ENCODE results near the gene TMPRSS12.

Gene TMPRSS12

DNA sequence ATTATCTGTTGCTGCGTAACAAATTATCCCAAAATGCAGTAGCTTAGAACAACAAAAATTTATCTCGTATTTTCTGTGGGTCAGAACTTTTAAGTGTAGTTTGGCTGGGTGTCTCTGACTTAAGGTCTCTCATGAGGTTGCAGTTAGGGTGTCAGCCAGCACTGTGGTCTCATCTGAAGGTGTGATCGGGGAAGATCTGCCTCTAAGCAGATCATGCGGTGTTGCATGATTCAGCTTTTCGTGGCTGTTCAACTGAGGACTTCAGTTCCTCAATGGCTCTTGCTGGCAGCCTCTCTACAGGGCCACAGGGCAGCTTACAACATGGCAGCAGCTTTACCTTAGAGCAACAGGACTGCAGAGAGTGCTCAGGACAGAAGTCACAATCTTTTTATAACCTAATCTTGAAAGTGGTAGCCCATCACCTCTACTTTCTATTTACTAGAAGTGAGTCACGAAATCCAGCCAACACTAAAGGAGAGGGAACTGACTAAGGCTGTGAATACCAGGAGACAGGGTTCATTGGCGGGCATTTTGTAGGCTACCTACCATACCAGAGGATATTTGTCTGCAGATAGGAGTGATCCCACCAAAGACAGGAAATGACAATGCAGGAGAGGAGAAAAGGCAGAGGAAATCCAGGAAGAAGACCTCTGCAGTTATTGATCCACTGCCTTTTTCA, 1.8 kb upstream of the TMPRSS12 start:
- Histone ChIP-seq H3F3A (ENCODE audit: control insufficient read depth, insufficient read depth) (no peaks in the 10 kb centered on the region), H3K9me3 (ENCODE audit: control insufficient read depth, insufficient read depth, low read length) (no peaks in the 10 kb centered on the region), H3K27me3 (ENCODE audit: control insufficient read depth, low read length) (peaks cover 24% of the 10 kb centered on the region), H3K9me2 (replicated peaks; ENCODE audit: control insufficient read depth, low read length) (no peaks in the 10 kb centered on the region), H3K27ac (ENCODE audit: low read depth, low read length) (no peak overlapping the region), H3K79me2 (ENCODE audit: control insufficient read depth, low read length) (no peaks in the 10 kb centered on the region), H4K20me1 (ENCODE audit: control insufficient read depth, insufficient read depth, low read depth, low read length) (no peaks in the 10 kb centered on the region), H3K4me2 (ENCODE audit: low read length) (no peak overlapping the region), H3K4me1 (ENCODE audit: control insufficient read depth, low read length) (no peaks in the 10 kb centered on the region), H3K36me3 (ENCODE audit: control insufficient read depth, low read length) (no peaks in the 10 kb centered on the region), H3K4me3 (ENCODE audit: low read length) (no peak overlapping the region)
- TF ChIP-seq, protein P1, sequence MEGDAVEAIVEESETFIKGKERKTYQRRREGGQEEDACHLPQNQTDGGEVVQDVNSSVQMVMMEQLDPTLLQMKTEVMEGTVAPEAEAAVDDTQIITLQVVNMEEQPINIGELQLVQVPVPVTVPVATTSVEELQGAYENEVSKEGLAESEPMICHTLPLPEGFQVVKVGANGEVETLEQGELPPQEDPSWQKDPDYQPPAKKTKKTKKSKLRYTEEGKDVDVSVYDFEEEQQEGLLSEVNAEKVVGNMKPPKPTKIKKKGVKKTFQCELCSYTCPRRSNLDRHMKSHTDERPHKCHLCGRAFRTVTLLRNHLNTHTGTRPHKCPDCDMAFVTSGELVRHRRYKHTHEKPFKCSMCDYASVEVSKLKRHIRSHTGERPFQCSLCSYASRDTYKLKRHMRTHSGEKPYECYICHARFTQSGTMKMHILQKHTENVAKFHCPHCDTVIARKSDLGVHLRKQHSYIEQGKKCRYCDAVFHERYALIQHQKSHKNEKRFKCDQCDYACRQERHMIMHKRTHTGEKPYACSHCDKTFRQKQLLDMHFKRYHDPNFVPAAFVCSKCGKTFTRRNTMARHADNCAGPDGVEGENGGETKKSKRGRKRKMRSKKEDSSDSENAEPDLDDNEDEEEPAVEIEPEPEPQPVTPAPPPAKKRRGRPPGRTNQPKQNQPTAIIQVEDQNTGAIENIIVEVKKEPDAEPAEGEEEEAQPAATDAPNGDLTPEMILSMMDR (IDR thresholded peaks at IDR 0.05; ENCODE audit: low read depth, low read length, poor library complexity, severe bottlenecking): no peak
- TF ChIP-seq EZH2phosphoT487 (IDR thresholded peaks at IDR 0.05; ENCODE audit: borderline replicate concordance, low read length): no peak

DNA sequence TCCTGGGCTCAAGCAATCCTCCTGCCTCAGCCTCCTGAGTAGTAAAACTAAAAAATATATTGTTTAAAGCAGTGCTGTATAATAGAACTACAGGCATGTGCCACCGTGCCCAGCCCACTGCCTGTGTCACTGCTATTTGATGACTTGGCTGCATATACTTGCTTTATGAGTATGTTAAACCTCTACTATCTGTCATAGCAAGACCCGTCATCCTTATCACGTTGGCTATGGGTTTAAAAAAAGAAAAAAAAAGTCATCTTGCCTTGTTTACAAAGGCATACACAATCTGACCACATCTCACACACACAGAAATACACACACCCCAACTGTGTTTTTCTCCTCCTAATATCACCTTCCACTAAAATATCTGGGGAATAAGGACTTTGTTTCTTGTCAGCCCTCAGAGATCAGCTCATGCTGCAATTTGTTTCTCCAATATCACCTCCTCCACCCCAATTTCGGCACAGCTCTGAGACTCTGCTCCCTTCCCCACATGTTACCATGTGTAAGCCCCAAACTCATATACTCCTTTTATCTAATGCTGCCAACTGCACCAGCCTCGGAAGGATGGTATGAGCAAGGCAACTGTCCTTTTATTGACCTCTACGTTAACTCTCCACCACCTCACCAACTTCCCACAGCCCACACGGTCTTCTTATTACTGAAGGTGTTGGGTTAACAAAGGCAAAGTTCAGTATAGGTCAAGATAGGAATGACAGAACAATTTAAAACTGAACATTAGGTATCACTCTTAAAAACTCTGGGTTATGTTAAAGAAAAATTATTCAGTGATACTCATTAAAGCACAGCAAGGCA, 802 bp upstream of the TMPRSS12 start:
- H3K9me2 ChIP-seq (replicated peaks; ENCODE audit: control insufficient read depth, low read length): no peaks in the 10 kb centered on the region
- TF ChIP-seq, protein P1 (IDR thresholded peaks at IDR 0.05; ENCODE audit: low read depth, low read length, poor library complexity, severe bottlenecking): no peak
- TF ChIP-seq EZH2phosphoT487 (IDR thresholded peaks at IDR 0.05; ENCODE audit: borderline replicate concordance, low read length): no peak
- H3K27ac ChIP-seq (ENCODE audit: low read depth, low read length): no peak overlapping the region
- H3K4me2 ChIP-seq (ENCODE audit: low read length): no peak overlapping the region
- no peaks in the 10 kb centered on the region for H3K79me2 ChIP-seq (ENCODE audit: control insufficient read depth, low read length)
- H4K20me1 ChIP-seq (ENCODE audit: control insufficient read depth, insufficient read depth, low read depth, low read length): no peaks in the 10 kb centered on the region
- H3F3A ChIP-seq (ENCODE audit: control insufficient read depth, insufficient read depth): no peaks in the 10 kb centered on the region
- H3K36me3 ChIP-seq (ENCODE audit: control insufficient read depth, low read length): no peaks in the 10 kb centered on the region
- H3K4me3 ChIP-seq (ENCODE audit: low read length): no peak overlapping the region
- H3K4me1 ChIP-seq (ENCODE audit: control insufficient read depth, low read length): no peaks in the 10 kb centered on the region
- H3K9me3 ChIP-seq (ENCODE audit: control insufficient read depth, insufficient read depth, low read length): no peaks in the 10 kb centered on the region
- peaks cover 24% of the 10 kb centered on the region for H3K27me3 ChIP-seq (ENCODE audit: control insufficient read depth, low read length)

DNA sequence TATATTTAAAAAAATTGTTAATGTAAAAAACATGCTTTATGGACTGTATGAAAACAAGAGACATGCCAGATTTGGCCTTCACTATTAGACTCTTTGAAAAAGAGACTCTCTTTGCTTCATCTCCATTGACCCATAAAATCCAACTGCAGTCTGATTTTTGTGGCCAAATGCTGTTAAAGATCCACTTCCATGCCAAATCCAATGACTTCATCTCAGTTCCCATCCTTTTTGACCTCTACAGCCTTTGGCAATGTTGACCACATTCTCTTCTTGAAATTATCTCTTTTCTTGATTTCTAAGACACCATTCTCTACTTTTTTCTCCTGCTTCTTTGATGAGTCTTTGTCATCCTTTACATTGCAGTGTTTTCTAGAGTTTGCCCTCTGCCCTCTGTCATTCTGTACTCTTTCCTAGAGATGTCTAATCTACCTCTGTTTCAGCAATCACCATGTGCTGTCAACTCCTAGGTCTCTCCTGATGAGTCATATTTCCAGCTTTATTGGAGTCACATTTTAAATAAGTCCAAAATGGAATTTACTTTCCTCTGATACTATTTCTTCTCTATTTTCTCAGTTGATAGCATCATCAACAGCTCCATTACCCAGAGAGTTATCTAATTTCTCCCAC, 2.4 kb downstream of the TMPRSS12 start:
- Histone ChIP-seq H3K4me1 (ENCODE audit: control insufficient read depth, low read length) (no peaks in the 10 kb centered on the region), H3K27me3 (ENCODE audit: control insufficient read depth, low read length) (peaks cover 24% of the 10 kb centered on the region), H3K4me2 (ENCODE audit: low read length) (no peak overlapping the region), H3K79me2 (ENCODE audit: control insufficient read depth, low read length) (no peaks in the 10 kb centered on the region), H3K9me3 (ENCODE audit: control insufficient read depth, insufficient read depth, low read length) (no peaks in the 10 kb centered on the region), H3K36me3 (ENCODE audit: control insufficient read depth, low read length) (no peaks in the 10 kb centered on the region), H3K9me2 (replicated peaks; ENCODE audit: control insufficient read depth, low read length) (no peaks in the 10 kb centered on the region), H4K20me1 (ENCODE audit: control insufficient read depth, insufficient read depth, low read depth, low read length) (no peaks in the 10 kb centered on the region), H3K4me3 (ENCODE audit: low read length) (no peak overlapping the region), H3F3A (ENCODE audit: control insufficient read depth, insufficient read depth) (no peaks in the 10 kb centered on the region), H3K27ac (ENCODE audit: low read depth, low read length) (no peak overlapping the region)
- no peak for TF ChIP-seq EZH2phosphoT487 (IDR thresholded peaks at IDR 0.05; ENCODE audit: borderline replicate concordance, low read length)
- TF ChIP-seq, protein P1 (IDR thresholded peaks at IDR 0.05; ENCODE audit: low read depth, low read length, poor library complexity, severe bottlenecking): no peak

Data from DOHH2 (cell line).